ENCODE measurements around the gene SGTA.
A peak's percentile ranks its signal among the peaks of the same experiment; 100 is the strongest.
"Not testable (repeated sequence)": the region's sequence is repeated elsewhere in the genome, so short reads cannot be mapped to it uniquely, and the experiment has no call there.

Gene SGTA

DNA sequence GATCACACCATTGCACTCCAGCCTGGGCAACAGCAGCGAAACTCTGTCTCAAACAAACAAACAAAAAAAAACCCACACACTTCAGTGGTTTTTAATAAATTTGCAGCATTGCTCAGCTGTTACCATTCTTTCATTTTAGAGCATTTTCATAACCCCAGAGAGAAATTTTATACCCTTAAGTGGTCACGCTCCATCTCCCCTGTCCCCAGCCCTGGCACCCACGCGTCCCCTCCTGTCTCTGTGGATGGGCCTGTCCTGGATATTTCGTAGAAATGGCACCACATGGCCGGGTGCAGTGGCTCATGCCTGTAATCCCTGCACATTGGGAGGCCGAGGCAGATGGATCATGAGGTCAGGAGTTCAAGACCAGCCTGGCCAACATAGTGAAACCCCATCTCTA lies 10.1 kb upstream of the SGTA start:
- DNase-seq (ENCODE audit: low spot score), result no peak

DNA sequence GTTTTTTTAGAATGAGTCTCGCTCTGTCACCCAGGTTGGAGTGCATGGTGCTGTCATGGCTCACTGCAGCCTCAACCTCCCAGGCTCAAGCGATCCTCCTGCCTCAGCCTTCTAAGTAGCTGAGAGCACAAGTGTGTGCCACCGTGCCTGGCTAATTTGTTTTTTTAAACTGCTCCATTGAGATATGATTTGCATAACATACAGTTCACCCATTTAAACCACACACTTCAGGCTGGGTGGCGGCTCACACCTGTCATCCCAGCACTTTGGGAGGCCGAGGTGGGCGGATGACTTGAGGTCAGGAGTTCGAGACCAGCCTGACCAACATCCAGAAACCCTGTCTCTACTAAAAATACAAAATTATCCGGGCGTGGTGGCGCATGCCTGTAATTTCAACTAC lies 9.6 kb upstream of the SGTA start:
- not testable (repeated sequence) for DNase-seq (ENCODE audit: low spot score)

DNA sequence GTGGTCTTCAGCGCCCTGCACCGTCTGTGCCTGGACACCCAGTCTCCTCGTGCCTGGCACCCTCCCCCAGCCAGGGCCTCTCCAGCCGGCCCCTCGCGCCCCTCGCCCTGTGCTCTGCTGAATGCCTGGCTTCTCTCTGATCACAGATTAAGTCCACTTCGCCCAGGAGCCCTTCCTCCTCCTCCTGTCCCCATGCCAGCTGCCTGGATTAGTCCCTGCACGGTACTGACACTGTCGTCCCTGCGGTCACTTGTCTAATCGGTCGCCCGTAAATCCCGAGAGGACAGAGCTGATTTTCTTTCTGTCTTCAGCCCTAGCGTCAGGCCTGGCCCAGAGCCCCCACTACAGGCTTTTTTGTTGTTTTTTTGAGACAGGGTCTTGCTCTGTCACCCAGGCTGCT lies 8.8 kb upstream of the SGTA start:
- DNase-seq (ENCODE audit: low spot score), result no peak

GRCh38 chr19:2791440-2791839 lies 8.4 kb upstream of the SGTA start:
- DNase-seq (ENCODE audit: low spot score), result no peak

GRCh38 chr19:2790557-2791271 lies 7.6 kb upstream of the SGTA start:
- DNase-seq (ENCODE audit: low spot score), result no peak

DNA sequence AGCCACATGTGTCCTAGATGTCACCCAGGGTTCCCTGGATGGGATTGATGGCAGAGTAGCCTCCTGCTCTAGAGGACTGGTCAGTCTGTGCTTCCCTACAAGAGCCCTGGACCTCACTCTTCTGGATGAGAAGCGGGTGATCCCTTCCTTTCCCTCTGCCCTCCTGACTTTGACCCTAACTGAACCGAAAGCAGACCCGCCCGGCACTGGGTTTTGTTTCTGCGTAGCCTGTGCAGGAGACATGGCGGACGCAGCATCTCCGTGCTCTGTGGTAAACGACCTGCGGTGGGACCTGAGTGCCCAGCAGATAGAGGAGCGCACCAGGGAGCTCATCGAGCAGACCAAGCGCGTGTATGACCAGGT lies 7.1 kb upstream of the SGTA start:
- DNase-seq (ENCODE audit: low spot score), result no peak

DNA sequence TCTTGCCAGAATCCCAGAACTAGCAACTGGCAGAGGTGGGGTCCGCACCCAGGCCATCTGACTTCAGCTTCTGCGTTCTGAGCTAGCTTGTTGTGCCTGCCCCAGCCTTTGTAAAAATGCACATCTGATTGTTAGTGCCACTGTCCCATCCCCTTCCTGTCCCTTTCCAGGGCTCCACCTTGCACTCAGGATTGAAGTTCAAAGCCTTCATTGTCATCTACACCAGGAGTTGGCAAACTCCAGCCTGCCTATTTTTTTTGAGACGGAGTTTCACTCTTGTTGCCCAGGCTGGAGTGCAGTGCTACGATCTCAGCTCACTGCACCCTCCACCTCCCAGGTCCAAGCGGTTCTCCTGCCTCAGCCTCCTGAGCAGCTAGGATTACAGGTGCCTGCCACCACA lies 5.2 kb upstream of the SGTA start:
- DNase-seq (ENCODE audit: low spot score), result no peak

- no peak for DNase-seq (ENCODE audit: low spot score)
Observed at GRCh38 chr19:2787115-2787514, 4.0 kb upstream of the SGTA start.

GRCh38 chr19:2785244-2785997 lies 2.3 kb upstream of the SGTA start, which contains the start of gene THOP1:
TSS of gene THOP1 (plus strand) at chr19:2785503. CDS start at chr19:2785663, 160 bp downstream.
- DNase-seq (ENCODE audit: low spot score), result peak; percentile 99

GRCh38 chr19:2783781-2784145 lies 690 bp upstream of the SGTA start:
- no peak for DNase-seq (ENCODE audit: low spot score)

DNA sequence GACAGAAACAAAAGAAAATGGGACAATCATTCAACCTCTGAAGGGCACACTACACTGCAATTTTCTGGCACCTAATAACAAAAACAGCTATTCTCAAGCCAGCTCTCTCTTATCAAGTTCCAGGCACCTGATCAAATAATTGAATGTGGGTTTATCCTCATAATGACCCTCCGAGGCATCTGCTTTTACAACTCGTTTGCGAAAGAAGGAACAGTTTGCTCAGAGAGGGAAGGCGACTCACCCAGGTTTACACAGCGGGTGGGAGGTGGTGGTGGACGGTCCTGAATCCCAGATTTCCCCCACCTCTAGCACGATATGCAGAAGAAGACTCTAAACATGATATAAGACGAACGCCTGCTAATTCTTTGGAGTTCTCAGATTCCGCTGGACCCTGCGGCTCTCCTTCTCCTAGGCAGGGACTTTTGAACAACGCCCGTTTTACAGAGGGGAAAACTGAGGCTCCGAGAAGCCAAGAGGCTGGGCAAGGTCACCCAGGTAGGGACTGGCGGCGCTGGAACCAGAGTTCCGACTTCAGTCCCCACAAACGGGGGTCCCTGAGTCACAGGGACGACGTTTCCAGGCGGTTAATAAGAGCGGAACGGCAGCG lies 641 bp downstream of the SGTA start:
- no peak for DNase-seq (ENCODE audit: low spot score)

- no peak for DNase-seq (ENCODE audit: low spot score)
Observed at GRCh38 chr19:2780284-2780683, 2.8 kb downstream of the SGTA start.

GRCh38 chr19:2779121-2779740 lies 3.8 kb downstream of the SGTA start:
- no peak for DNase-seq (ENCODE audit: low spot score)

DNA sequence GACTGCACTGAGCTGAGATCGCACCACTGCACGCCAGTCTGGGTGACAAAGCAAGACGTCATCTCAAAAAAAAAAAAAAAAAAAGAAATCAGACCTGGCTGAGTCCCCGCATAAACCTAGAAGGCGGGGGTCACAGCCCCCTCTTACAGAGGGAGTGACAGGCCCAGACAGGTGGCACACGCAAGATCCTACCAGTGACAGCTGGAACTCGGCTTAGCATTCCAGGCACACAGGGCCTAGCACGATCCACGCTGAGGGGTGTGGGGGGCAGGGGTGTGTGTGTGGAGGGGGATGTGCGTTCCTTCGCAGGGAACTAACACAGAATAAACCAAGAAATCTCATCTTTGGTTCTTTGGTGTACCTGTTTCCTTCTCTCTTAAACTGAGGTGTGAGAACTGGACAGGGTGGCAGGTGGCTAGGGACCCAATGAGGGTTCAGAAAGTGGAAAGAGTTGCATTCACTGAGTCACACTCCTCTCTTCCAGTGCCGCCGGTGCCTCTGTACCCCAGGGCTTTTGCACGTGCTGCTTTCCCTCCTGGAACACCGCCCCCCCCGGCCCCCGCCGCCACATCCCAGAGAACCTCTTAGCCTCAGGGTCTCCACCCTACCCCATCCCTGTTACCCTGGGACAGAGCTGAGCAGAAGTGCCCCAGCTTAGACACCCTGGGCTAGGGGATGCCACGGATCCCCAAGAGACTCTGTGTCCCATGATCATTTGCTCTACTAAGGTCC lies 5.0 kb downstream of the SGTA start:
- no peak for DNase-seq (ENCODE audit: low spot score)

- DNase-seq (ENCODE audit: low spot score), result peak; percentile 72
Observed at GRCh38 chr19:2775556-2776430, 7.3 kb downstream of the SGTA start.

DNA sequence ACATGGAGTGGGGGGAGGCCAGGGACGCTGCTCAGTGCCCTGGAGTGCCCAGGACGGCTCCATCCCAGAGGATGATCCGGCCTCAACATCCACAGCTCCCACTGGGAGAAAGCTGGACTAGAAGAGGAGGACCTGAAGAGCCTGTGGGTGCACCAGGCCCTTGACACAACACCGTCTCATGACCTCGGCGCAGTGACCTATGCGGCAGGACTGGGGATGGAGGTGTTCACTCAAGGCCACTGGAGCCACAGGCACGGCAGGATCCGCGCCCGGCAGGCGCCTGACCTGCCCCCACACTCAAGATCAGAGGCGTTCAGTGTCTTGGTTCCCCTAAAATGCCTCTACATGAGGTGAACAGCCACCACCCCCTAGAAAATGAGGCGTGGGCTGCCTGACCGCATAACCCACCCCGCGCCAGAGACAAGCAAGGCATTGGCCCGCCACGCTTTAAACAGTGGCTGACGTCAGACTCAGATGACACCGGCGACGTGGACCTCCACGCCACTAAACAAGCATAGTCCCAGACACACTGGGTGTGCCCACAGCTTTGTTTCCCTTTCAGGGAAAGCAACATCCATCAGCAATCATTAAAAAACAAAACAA lies 8.0 kb downstream of the SGTA start:
- no peak for DNase-seq (ENCODE audit: low spot score)

DNA sequence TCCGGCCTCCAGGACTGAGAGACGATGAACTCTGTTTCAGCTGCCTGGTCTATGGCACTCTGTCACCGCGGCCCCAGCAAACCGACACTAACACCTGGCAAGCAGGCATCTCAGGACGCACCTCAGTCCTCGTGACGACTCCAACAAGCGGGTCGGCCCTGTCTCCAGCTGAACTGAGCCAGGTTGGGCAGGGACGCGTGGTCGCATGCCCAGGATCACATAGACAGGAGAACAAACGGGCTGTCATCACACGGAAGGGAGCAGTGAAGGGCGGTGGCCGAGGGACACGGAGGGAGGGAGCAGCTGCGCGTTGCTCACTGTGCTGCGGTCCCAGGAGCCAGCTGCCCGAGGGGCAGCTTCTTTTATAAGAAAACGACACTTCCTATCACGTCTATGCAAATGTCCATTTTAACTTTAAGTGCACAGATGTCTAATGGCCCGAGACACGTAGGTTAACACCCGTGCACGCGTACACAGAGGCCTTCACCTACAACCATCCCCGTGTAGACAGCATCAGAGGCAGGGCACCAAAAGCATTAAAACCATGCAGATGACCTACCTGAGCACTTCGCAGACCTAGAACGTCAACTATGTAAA lies 8.9 kb downstream of the SGTA start:
- DNase-seq (ENCODE audit: low spot score), result no peak

GRCh38 chr19:2771786-2772674 lies 11.0 kb downstream of the SGTA start:
- DNase-seq (ENCODE audit: low spot score), result no peak
